Mucosa of stomach (tissue), 1 donor: Measurements from ENCODE around the gene TANK.

Source experiments
- H3K27me3 ChIP-seq: one replicate; pipeline ENCODE4 v1.7.0; 2013; ENCODE audit warnings: mild to moderate bottlenecking, low read length; ENCODE audit not compliant: control insufficient read depth, insufficient read depth
- H3K36me3 ChIP-seq: one replicate; pipeline ENCODE4 v1.7.0; 2013; ENCODE audit warnings: low read length; ENCODE audit not compliant: control insufficient read depth, insufficient read depth
- H3K4me1 ChIP-seq: one replicate; pipeline ENCODE4 v1.7.0; 2013; ENCODE audit warnings: mild to moderate bottlenecking, low read length; ENCODE audit not compliant: control insufficient read depth, insufficient read depth
- H3K4me3 ChIP-seq: one replicate; pipeline ENCODE4 v1.7.0; 2013; ENCODE audit warnings: low read length
- H3K9ac ChIP-seq: one replicate; pipeline ENCODE4 v1.7.0; 2013; ENCODE audit warnings: mild to moderate bottlenecking, low read length, moderate library complexity
- H3K9me3 ChIP-seq: one replicate; pipeline ENCODE4 v1.7.0; 2013; ENCODE audit warnings: mild to moderate bottlenecking, low read length, moderate library complexity; ENCODE audit not compliant: control insufficient read depth
- donor health status: Pancreatic carcinoma.

The TANK gene

GRCh38 chr2:161135951-161136593, 24.2 kb upstream of the TANK start:
- H3K27me3 ChIP-seq: no peaks in the 10 kb centered on the region
- H3K4me3 ChIP-seq: no peak overlapping the region
- peak overlapping the region; percentile 48 for H3K9ac ChIP-seq
- H3K4me1 ChIP-seq: peaks cover 16% of the 10 kb centered on the region
- no peaks in the 10 kb centered on the region for H3K36me3 ChIP-seq
- no peaks in the 10 kb centered on the region for H3K9me3 ChIP-seq

DNA sequence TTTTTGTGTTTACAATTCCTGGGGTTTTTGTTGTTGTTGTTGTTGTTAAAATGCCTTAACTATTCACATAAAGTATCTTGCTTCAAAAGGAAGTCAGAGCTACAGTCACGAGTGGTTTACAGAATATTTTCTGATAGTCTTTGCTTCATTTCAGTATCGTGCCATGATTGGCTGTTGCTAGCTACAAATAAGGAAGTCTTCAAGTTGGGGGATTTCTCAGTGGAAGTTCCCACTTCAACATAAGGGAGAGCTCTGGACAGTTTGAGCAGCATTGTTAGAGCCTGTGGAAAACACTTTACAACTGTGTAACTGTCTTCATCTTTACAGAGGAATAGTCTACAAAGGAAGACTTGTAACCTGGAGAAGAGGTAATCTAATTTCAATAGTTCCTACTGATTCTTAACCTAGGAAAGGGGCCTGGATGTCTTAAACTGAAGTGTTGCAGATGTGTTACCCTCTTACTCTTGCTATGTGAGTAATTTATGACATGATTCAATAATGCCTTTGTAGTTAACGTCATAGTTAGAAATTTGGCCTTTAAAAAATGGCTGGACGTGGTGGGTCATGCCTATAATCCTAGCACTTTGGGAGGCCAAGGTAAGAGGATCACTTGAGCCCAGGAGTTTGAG, 23.4 kb upstream of the TANK start:
- Histone ChIP-seq H3K9ac (peak overlapping the region; percentile 48), H3K4me3 (no peak overlapping the region), H3K36me3 (no peaks in the 10 kb centered on the region), H3K4me1 (peaks cover 16% of the 10 kb centered on the region), H3K27me3 (no peaks in the 10 kb centered on the region), H3K9me3 (no peaks in the 10 kb centered on the region)

DNA sequence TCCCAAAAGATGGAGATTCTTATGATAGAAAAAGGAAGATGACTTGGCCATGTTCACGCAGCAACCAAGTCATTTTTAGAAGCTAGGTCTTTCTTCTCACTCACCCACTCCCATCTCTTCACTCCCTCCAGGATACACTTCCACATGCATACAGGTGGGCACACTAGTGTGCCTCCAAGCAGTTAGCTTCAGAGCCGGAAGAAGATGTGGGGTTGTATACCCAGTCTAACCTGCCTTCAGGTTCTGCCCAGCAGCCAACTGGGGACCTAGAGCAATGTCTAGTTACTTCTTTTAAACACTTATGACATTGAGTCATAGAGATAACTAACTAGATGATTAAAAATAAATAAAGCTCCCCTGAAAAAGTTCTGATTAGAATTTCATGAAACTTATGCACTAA, 21.8 kb upstream of the TANK start:
- H3K4me3 ChIP-seq: no peak overlapping the region
- peaks cover 16% of the 10 kb centered on the region for H3K4me1 ChIP-seq
- H3K36me3 ChIP-seq: no peaks in the 10 kb centered on the region
- H3K9me3 ChIP-seq: no peaks in the 10 kb centered on the region
- no peak overlapping the region for H3K9ac ChIP-seq
- H3K27me3 ChIP-seq: no peaks in the 10 kb centered on the region

GRCh38 chr2:161139098-161139987, 20.9 kb upstream of the TANK start:
- no peak overlapping the region for H3K9ac ChIP-seq

DNA sequence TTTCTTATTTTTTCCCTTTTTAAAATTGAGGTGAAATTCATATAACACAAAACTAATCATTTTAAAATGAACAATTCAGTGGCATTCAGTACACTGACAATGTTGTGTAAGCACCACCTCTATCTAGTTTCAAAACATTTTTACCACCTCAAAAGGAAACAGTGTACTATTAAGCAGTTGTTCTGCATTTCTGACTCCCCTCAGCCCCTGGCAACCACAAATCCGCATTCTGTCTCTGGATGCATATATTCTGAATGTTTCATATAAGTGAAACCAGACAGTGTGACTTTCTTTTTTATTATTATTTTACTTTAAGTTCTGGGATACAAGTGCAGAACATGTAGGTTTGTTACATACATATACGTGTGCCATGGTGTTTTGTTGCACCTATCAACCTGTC, 19.2 kb upstream of the TANK start:
- H3K4me3 ChIP-seq: no peak overlapping the region
- no peaks in the 10 kb centered on the region for H3K27me3 ChIP-seq
- H3K36me3 ChIP-seq: no peaks in the 10 kb centered on the region
- no peak overlapping the region for H3K9ac ChIP-seq
- H3K9me3 ChIP-seq: no peaks in the 10 kb centered on the region
- peaks cover 8% of the 10 kb centered on the region for H3K4me1 ChIP-seq

More at GRCh38 chr2:161139098-161139987, 20.9 kb upstream of the TANK start:
- no peaks in the 10 kb centered on the region for H3K36me3 ChIP-seq
- no peaks in the 10 kb centered on the region for H3K9me3 ChIP-seq
- no peaks in the 10 kb centered on the region for H3K27me3 ChIP-seq
- no peak overlapping the region for H3K4me3 ChIP-seq
- peaks cover 16% of the 10 kb centered on the region for H3K4me1 ChIP-seq

- Histone ChIP-seq H3K4me1 (no peaks in the 10 kb centered on the region), H3K36me3 (no peaks in the 10 kb centered on the region), H3K9me3 (no peaks in the 10 kb centered on the region), H3K27me3 (no peaks in the 10 kb centered on the region), H3K4me3 (no peak overlapping the region), H3K9ac (no peak overlapping the region)
Measured at GRCh38 chr2:161146209-161146775, 13.9 kb upstream of the TANK start.

DNA sequence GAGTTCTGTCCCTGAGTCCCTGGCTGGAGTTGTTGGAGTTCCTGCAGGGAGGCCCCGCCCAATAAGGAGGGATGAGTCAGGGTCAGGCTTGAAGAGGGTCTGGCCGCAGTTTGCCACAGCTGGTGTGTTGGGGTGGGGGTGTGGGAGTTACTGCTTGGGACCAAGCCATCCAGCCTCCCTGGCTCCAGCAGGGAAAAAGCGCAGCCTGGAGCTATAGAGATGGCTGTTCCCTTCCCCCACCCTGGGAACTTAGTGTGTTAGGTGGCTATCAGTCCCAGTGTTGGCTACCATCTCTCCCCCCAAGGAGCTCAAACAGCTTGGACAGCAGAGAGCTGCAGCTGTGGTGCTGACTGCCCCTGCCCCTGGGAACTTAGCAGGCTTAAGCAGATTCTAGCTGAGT, 13.2 kb upstream of the TANK start:
- H3K4me3 ChIP-seq: no peak overlapping the region
- H3K9me3 ChIP-seq: no peaks in the 10 kb centered on the region
- no peak overlapping the region for H3K9ac ChIP-seq
- H3K4me1 ChIP-seq: no peaks in the 10 kb centered on the region
- H3K36me3 ChIP-seq: no peaks in the 10 kb centered on the region
- no peaks in the 10 kb centered on the region for H3K27me3 ChIP-seq

DNA sequence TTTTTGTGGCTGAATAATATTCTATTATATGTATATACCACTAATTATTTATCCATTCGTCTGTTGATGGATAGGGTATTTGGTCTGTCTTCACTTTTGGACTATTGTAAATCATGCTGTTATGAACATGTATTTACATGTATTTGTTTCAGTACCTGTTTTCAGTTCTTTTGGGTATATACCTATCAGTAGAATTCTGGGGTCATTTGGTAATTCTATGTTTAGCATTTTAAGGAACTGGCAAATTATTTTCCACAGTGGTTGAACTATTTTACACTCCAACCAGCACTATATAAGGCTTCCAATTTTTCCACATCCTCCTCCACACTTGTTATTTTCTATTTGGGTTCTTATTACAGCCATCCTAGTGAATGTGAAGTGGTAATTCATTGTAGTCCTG, 12.4 kb upstream of the TANK start:
- no peaks in the 10 kb centered on the region for H3K36me3 ChIP-seq
- H3K4me1 ChIP-seq: no peaks in the 10 kb centered on the region
- no peak overlapping the region for H3K9ac ChIP-seq
- no peaks in the 10 kb centered on the region for H3K27me3 ChIP-seq
- no peaks in the 10 kb centered on the region for H3K9me3 ChIP-seq
- H3K4me3 ChIP-seq: no peak overlapping the region

DNA sequence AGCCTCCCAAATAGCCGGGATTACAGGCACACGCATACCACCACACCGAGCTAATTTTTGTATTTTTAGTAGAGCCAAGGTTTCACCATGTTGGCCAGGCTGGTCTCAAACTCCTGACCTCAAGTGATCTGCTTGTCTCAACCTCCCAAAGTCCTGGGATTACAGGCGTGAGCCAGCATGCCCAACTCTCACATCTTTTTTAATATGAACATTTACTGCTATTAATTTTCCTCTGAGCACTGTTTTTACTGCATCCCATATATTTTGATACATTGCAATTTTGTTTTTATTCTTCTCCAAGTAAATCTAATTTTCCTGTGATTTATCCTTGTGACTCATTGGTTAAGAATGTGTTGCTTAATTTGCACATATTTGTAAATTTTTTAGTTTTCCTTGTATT, 9.5 kb upstream of the TANK start:
- H3K9ac ChIP-seq: no peak overlapping the region
- no peaks in the 10 kb centered on the region for H3K27me3 ChIP-seq
- no peaks in the 10 kb centered on the region for H3K9me3 ChIP-seq
- no peaks in the 10 kb centered on the region for H3K36me3 ChIP-seq
- H3K4me1 ChIP-seq: no peaks in the 10 kb centered on the region
- H3K4me3 ChIP-seq: no peak overlapping the region

DNA sequence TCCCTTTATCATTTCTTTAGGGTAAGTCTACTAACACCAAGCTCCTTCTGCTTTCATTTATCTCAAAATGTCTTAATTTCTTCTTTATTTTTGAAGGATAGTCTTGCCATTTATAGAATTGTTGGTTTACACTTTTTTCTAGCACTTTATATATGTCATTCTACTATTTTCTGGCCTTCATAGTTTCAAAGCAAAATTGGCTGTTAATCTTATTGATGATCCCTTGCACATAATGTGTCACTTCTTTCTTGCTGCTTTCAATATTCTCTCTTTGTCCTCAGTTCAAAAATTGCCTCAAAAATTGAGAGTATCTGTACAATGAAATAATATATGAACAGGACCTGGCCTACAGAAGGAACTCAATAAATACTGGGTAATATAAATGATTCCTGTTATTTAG, 7.9 kb upstream of the TANK start:
- Histone ChIP-seq H3K4me3 (no peak overlapping the region), H3K4me1 (no peaks in the 10 kb centered on the region), H3K9me3 (no peaks in the 10 kb centered on the region), H3K27me3 (no peaks in the 10 kb centered on the region), H3K36me3 (no peaks in the 10 kb centered on the region), H3K9ac (no peak overlapping the region)

- Histone ChIP-seq H3K9ac (no peak overlapping the region), H3K27me3 (no peaks in the 10 kb centered on the region), H3K36me3 (no peaks in the 10 kb centered on the region), H3K4me1 (peaks cover 5% of the 10 kb centered on the region), H3K9me3 (no peaks in the 10 kb centered on the region), H3K4me3 (no peak overlapping the region)
Measured at GRCh38 chr2:161158882-161159281, 1.3 kb upstream of the TANK start.
